GM19193 (cell line): ENCODE results near the gene REPS1.

Source experiments
- POLR2A ChIP-seq: IDR thresholded peaks from 4 replicates; pipeline ENCODE4 v1.6.1; 2011; ENCODE audit not compliant: insufficient read depth, insufficient read length; ENCODE audit errors: extremely low read depth

REPS1 gene

GRCh38 chr6:138920906-138921305 lies 67.1 kb downstream of the REPS1 start:
- no peak for TF ChIP-seq POLR2A

GRCh38 chr6:138914701-138915100 lies 73.4 kb downstream of the REPS1 start:
- TF ChIP-seq POLR2A, result no peak

GRCh38 chr6:138912308-138912707 lies 75.7 kb downstream of the REPS1 start:
- TF ChIP-seq POLR2A, result no peak

GRCh38 chr6:138909975-138910374 lies 78.1 kb downstream of the REPS1 start:
- TF ChIP-seq POLR2A, result no peak

- TF ChIP-seq POLR2A, result no peak
Measured at GRCh38 chr6:138909511-138909910, 78.5 kb downstream of the REPS1 start.

GRCh38 chr6:138907167-138907566 lies 80.9 kb downstream of the REPS1 start:
- TF ChIP-seq POLR2A, result no peak

- no peak for TF ChIP-seq POLR2A
Measured at GRCh38 chr6:138897031-138897430, 91.0 kb downstream of the REPS1 start.

- TF ChIP-seq POLR2A, result no peak
Measured at GRCh38 chr6:138896104-138896756, 91.8 kb downstream of the REPS1 start.

GRCh38 chr6:138891255-138891986 lies 96.6 kb downstream of the REPS1 start:
- TF ChIP-seq POLR2A, result no peak

GRCh38 chr6:138885156-138885819 lies 102.8 kb downstream of the REPS1 start:
- TF ChIP-seq POLR2A, result no peak

GRCh38 chr6:138882369-138883017 lies 105.6 kb downstream of the REPS1 start:
- TF ChIP-seq POLR2A, result no peak

- TF ChIP-seq POLR2A, result no peak
Measured at GRCh38 chr6:138873191-138873590, 114.9 kb downstream of the REPS1 start.

GRCh38 chr6:138869398-138869797 lies 118.7 kb downstream of the REPS1 start:
- no peak for TF ChIP-seq POLR2A

- TF ChIP-seq POLR2A, result no peak
Measured at GRCh38 chr6:138868181-138868580, 119.9 kb downstream of the REPS1 start.

GRCh38 chr6:138865480-138866109 lies 122.5 kb downstream of the REPS1 start:
- no peak for TF ChIP-seq POLR2A
